ENCODE results near the gene CIDEB. TPM values are rescaled to one million over a fixed set of nuclear protein-coding genes. Genes with fewer than 3 reads are reported as not detected.
A peak's percentile ranks its signal among the peaks of the same experiment; 100 is the strongest.

Gene CIDEB
- total RNA-seq, 1 donor from 2014 or later = not detected

- Mint-ChIP-seq H3K27ac (ENCODE audit: unreplicated experiment) (no peak overlapping the region), H3K4me1 (ENCODE audit: low read depth) (peaks cover 6% of the 10 kb centered on the region), H3K4me3 (ENCODE audit: unreplicated experiment) (no peak overlapping the region), H3K36me3 (ENCODE audit: low read depth) (peaks cover 14% of the 10 kb centered on the region), H3K27me3 (ENCODE audit: low read depth) (no peaks in the 10 kb centered on the region), H3K9me3 (ENCODE audit: low read depth) (no peaks in the 10 kb centered on the region)
- DNase-seq (ENCODE audit: low spot score) = no peak
- no peak for TF ChIP-seq CTCF (IDR thresholded peaks at IDR 0.05)
Observed at GRCh38 chr14:24264298-24264697, 43.5 kb downstream of the CIDEB start.

GRCh38 chr14:24263848-24264247 lies 43.9 kb downstream of the CIDEB start:
- Mint-ChIP-seq H3K27me3 (ENCODE audit: low read depth) (no peaks in the 10 kb centered on the region), H3K4me3 (ENCODE audit: unreplicated experiment) (no peak overlapping the region), H3K9me3 (ENCODE audit: low read depth) (no peaks in the 10 kb centered on the region), H3K4me1 (ENCODE audit: low read depth) (peaks cover 10% of the 10 kb centered on the region), H3K36me3 (ENCODE audit: low read depth) (peaks cover 14% of the 10 kb centered on the region), H3K27ac (ENCODE audit: unreplicated experiment) (no peak overlapping the region)
- TF ChIP-seq CTCF (IDR thresholded peaks at IDR 0.05) = no peak
- no peak for DNase-seq (ENCODE audit: low spot score)

GRCh38 chr14:24262821-24263733 lies 44.7 kb downstream of the CIDEB start, which contains the start of gene TGM1:
TGM1 (minus strand) TSS chr14:24263177; CDS start chr14:24262352, 825 bp downstream.
- DNase-seq (ENCODE audit: low spot score) = peak; percentile 81
- H3K27ac Mint-ChIP-seq (ENCODE audit: unreplicated experiment) = no peak within 1 kb of the TSS
- H3K4me3 Mint-ChIP-seq (ENCODE audit: unreplicated experiment) = no peak within 1 kb of the TSS
- no peak for TF ChIP-seq CTCF (IDR thresholded peaks at IDR 0.05)
- peaks cover 16% of the 10 kb centered on the region for H3K4me1 Mint-ChIP-seq (ENCODE audit: low read depth)
- no peaks in the 10 kb centered on the region for H3K27me3 Mint-ChIP-seq (ENCODE audit: low read depth)
- no peaks in the 10 kb centered on the region for H3K9me3 Mint-ChIP-seq (ENCODE audit: low read depth)
- H3K36me3 Mint-ChIP-seq (ENCODE audit: low read depth) = peaks cover 12% of the 10 kb centered on the region

- no peak for DNase-seq (ENCODE audit: low spot score)
- no peak for TF ChIP-seq CTCF (IDR thresholded peaks at IDR 0.05)
- no peaks in the 10 kb centered on the region for H3K9me3 Mint-ChIP-seq (ENCODE audit: low read depth)
- H3K4me3 Mint-ChIP-seq (ENCODE audit: unreplicated experiment) = no peak overlapping the region
- no peak overlapping the region for H3K27ac Mint-ChIP-seq (ENCODE audit: unreplicated experiment)
- peaks cover 23% of the 10 kb centered on the region for H3K4me1 Mint-ChIP-seq (ENCODE audit: low read depth)
- H3K36me3 Mint-ChIP-seq (ENCODE audit: low read depth) = peaks cover 7% of the 10 kb centered on the region
- no peaks in the 10 kb centered on the region for H3K27me3 Mint-ChIP-seq (ENCODE audit: low read depth)
Observed at GRCh38 chr14:24261969-24262327, 45.8 kb downstream of the CIDEB start.

GRCh38 chr14:24261256-24261968 lies 46.4 kb downstream of the CIDEB start:
- H3K27me3 Mint-ChIP-seq (ENCODE audit: low read depth) = no peaks in the 10 kb centered on the region
- no peak overlapping the region for H3K4me3 Mint-ChIP-seq (ENCODE audit: unreplicated experiment)
- peaks cover 2% of the 10 kb centered on the region for H3K36me3 Mint-ChIP-seq (ENCODE audit: low read depth)
- H3K4me1 Mint-ChIP-seq (ENCODE audit: low read depth) = peaks cover 28% of the 10 kb centered on the region
- DNase-seq (ENCODE audit: low spot score) = no peak
- H3K27ac Mint-ChIP-seq (ENCODE audit: unreplicated experiment) = no peak overlapping the region
- TF ChIP-seq CTCF (IDR thresholded peaks at IDR 0.05) = no peak
- no peaks in the 10 kb centered on the region for H3K9me3 Mint-ChIP-seq (ENCODE audit: low read depth)
